Muscle of arm (tissue), 12 donors: ENCODE data around the gene CAVIN2. TPM values are rescaled to one million over a fixed set of nuclear protein-coding genes. Genes with fewer than 3 reads are reported as not detected.
"Not testable (repeated sequence)": the region's sequence is repeated elsewhere in the genome, so short reads cannot be mapped to it uniquely, and the experiment has no call there.

ENCODE experiments used
- DNase-seq: peaks from one replicate; pipeline ENCODE4 v3.0.0-alpha.2; 2013
- polyA plus RNA-seq, 12 donors: library from polyadenylated mRNA; unstranded; fragments of 120-200 nt; gene quantifications; one replicate each; pipeline ENCODE4 v1.2.1, GENCODE V29; 2013; ENCODE audit not compliant: insufficient read length in 12 of 12

CAVIN2 gene
- polyA plus RNA-seq, 12 donors = 36.8 to 50.6 (median 42.1) TPM; not detected in 1

GRCh38 chr2:191804766-191805165 is 42.1 kb downstream of the CAVIN2 start:
- DNase-seq = no peak

GRCh38 chr2:191803007-191803406 is 43.9 kb downstream of the CAVIN2 start:
- DNase-seq = no peak

- no peak for DNase-seq
These were observed 44.7 kb downstream of the CAVIN2 start for GRCh38 chr2:191802180-191802579.

GRCh38 chr2:191800874-191801273 is 46.0 kb downstream of the CAVIN2 start:
- DNase-seq = no peak

- no peak for DNase-seq
These were observed 47.4 kb downstream of the CAVIN2 start for GRCh38 chr2:191799526-191799925.

GRCh38 chr2:191797942-191798876 is 48.7 kb downstream of the CAVIN2 start:
- no peak for DNase-seq

- no peak for DNase-seq
These were observed 49.4 kb downstream of the CAVIN2 start for GRCh38 chr2:191797500-191797899.

GRCh38 chr2:191795715-191796114 is 51.2 kb downstream of the CAVIN2 start:
- DNase-seq = no peak

- DNase-seq = no peak
These were observed 54.8 kb downstream of the CAVIN2 start for GRCh38 chr2:191791953-191792560.

GRCh38 chr2:191790737-191791136 is 56.2 kb downstream of the CAVIN2 start:
- DNase-seq = no peak

- peak; percentile 70 for DNase-seq
These were observed 57.1 kb downstream of the CAVIN2 start for GRCh38 chr2:191789796-191790195.

- DNase-seq = no peak
These were observed 60.2 kb downstream of the CAVIN2 start for GRCh38 chr2:191786694-191787093.

- DNase-seq = not testable (repeated sequence)
These were observed 61.2 kb downstream of the CAVIN2 start for GRCh38 chr2:191785651-191786050.

Other genes starting within 250 kb of the CAVIN2 start
- 10 to 100 TPM in 8 of 12 donors, 1 to 10 TPM in 3, not detected in 1; 8.9 to 18.7 (median 12.7) TPM for gene NABP1, start 169.0 kb downstream of the CAVIN2 start, polyA plus RNA-seq